Measurements from ENCODE around the gene CCR8. TPM values are rescaled to one million over a fixed set of nuclear protein-coding genes. Genes with fewer than 3 reads are reported as not detected.

CCR8 gene
- total RNA-seq, 4 donors from 2014 or later, result not detected

DNA sequence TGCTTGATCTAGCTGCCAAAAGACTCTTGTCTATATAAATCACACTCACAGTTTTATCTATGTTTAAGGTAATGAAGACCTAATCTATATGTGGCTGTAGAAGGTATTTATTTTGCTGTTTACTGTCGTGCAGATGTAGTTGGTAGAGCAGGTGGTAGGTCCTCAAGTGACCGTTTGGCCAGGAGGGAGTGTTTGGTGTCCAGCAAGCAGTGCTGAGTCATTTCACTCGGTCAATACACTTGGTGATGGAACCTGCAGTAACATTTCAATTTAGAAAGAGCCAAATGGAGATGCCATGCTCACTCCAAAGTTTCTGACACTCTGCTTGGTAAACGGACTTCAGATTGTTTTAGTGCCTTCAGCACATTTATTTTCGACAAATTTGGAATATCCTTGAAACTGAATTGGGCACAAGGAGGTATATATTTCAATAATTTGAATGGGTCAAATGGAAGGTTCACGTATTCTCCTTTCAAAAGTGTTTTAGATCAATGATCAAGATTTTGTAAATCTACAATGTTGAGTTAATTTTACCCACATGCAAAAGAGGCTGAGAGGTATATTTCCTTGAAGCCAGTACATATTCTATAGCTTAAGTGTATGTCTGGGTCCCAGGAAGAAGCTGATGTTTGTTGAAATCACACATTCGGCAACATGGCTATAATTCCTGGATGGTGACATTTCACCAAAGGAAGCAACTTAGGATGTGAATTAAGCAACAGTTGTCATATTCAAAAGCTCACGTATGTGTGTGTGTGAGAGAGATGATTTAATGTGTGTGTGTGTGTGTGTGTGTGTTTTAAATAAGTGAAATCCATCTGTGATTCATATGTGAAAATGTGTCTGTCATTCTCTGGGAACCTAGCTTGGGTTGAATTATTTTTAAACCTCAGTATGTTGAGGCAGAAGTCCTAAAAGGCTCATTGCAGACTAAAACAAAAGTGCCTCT, 42.0 kb upstream of the CCR8 start:
- no peaks in the 10 kb centered on the region for H3K27me3 ChIP-seq
- in situ Hi-C loops (cut with MboI; ENCODE audit: low sequenced_read_pairs in 4 of 4) (loop anchor here in 3 of 4 donors (5.0 to 10.0 kb wide), 3 partner anchors 93 to 160 kb away; partner anchors contain the start of gene XIRP1 (in 3 of the 3)), intact Hi-C loops (cut with DNase I; ENCODE audit: low total_unique reads) (loop anchor here (1.0 to 2.0 kb wide), 6 partner anchors 27 to 237 kb away; partner anchors contain the start of gene SCN11A)
- H3K9me3 ChIP-seq, result no peaks in the 10 kb centered on the region
- peak overlapping the region in 2 of 4 donors; percentile 3 to 12 for H3K4me3 ChIP-seq
- peaks cover 21 to 25% of the 10 kb centered on the region in 2 donors for H3K4me1 ChIP-seq
- peak overlapping the region; percentile 80 to 87 (median 84) for H3K27ac ChIP-seq
- peak; percentile 86 to 94 for ATAC-seq
- no peak for TF ChIP-seq POLR2A (IDR thresholded peaks at IDR 0.05)
- TF ChIP-seq, protein P1, sequence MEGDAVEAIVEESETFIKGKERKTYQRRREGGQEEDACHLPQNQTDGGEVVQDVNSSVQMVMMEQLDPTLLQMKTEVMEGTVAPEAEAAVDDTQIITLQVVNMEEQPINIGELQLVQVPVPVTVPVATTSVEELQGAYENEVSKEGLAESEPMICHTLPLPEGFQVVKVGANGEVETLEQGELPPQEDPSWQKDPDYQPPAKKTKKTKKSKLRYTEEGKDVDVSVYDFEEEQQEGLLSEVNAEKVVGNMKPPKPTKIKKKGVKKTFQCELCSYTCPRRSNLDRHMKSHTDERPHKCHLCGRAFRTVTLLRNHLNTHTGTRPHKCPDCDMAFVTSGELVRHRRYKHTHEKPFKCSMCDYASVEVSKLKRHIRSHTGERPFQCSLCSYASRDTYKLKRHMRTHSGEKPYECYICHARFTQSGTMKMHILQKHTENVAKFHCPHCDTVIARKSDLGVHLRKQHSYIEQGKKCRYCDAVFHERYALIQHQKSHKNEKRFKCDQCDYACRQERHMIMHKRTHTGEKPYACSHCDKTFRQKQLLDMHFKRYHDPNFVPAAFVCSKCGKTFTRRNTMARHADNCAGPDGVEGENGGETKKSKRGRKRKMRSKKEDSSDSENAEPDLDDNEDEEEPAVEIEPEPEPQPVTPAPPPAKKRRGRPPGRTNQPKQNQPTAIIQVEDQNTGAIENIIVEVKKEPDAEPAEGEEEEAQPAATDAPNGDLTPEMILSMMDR (IDR thresholded peaks at IDR 0.05 in 4 of 5, conservative IDR thresholded peaks at IDR 0.05 in 1 of 5), result no peak
- H3K36me3 ChIP-seq, result no peaks in the 10 kb centered on the region
- peak; percentile 74 to 76 for DNase-seq

DNA sequence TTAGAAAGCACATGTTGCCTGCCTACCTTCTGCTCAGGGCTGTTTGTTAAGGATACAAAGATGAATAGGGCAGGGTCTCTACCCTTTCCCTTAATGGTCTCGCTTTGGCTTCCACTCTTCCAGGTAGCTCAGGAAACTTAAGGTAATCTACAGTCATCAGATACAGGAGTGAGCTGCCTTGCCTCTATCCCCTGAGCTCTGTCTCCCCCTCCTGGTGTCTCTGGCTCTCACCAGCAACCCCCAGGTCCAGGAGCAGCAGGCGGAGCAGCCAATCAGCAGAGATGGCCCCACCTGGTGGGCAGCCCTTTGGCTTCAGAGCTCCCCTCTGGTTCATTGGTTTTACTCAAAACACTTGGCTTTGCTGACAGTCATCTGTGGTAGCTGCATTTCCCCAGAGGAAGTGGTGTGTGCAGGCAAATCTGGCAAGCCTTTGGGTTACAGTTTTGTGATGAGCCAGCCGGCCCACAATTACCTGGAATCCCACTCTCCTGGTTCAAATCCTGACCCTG, 41.2 kb upstream of the CCR8 start:
- intact Hi-C loops (cut with DNase I; ENCODE audit: low total_unique reads), result loop anchor here (1.0 to 2.0 kb wide), 5 partner anchors 80 to 238 kb away; partner anchors contain the start of gene SCN11A

DNA sequence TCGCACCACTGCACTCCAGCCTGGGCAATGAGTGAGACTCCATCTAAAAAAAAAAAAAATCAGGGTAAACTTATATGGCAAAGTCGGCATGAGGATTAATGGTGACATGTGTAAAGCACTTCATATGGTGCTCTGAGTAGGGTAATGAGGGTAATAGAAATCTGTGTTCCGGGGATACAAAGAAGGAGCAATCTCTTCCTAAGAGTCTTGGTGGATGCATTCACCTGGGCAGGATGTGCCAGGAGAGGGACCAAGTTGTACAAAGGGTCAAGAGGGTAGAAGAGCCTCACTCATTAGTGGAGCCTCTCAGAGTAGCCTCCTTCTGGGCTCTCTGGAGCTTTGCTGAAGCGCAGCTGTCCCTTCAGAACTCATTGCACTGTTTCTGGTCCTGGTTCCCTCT, 40.4 kb upstream of the CCR8 start:
- DNase-seq (no peak), ATAC-seq (no peak)
- Histone ChIP-seq H3K27ac (no peak overlapping the region), H3K9me3 (no peaks in the 10 kb centered on the region), H3K4me1 (peaks cover 21 to 25% of the 10 kb centered on the region in 2 donors), H3K27me3 (no peaks in the 10 kb centered on the region), H3K4me3 (no peak overlapping the region), H3K36me3 (no peaks in the 10 kb centered on the region)
- intact Hi-C loops (cut with DNase I; ENCODE audit: low total_unique reads) (loop anchor here (2.0 kb wide), 2 partner anchors 188 to 238 kb away; partner anchors contain the start of gene SCN11A), in situ Hi-C loops (cut with MboI; ENCODE audit: low sequenced_read_pairs in 4 of 4) (loop anchor here in 3 of 4 donors (5.0 to 10.0 kb wide), 3 partner anchors 94 to 162 kb away; partner anchors contain the start of gene XIRP1 (in 3 of the 3))
- no peak for TF ChIP-seq POLR2A (IDR thresholded peaks at IDR 0.05)
- TF ChIP-seq, protein P1 (IDR thresholded peaks at IDR 0.05 in 4 of 5, conservative IDR thresholded peaks at IDR 0.05 in 1 of 5), result no peak

More for the DNA sequence above, 41.2 kb upstream of the CCR8 start:
- Histone ChIP-seq H3K36me3 (no peaks in the 10 kb centered on the region), H3K27ac (peak overlapping the region; percentile 80 to 87 (median 84)), H3K4me3 (no peak overlapping the region), H3K27me3 (no peaks in the 10 kb centered on the region), H3K4me1 (peaks cover 21 to 25% of the 10 kb centered on the region in 2 donors), H3K9me3 (no peaks in the 10 kb centered on the region)
- ATAC-seq (peak; percentile 83), DNase-seq (peak; percentile 74 to 83)
- TF ChIP-seq, protein P1 (IDR thresholded peaks at IDR 0.05 in 4 of 5, conservative IDR thresholded peaks at IDR 0.05 in 1 of 5), result peak; percentile 87 to 93 (median 90)
- TF ChIP-seq POLR2A (IDR thresholded peaks at IDR 0.05), result no peak
- in situ Hi-C loops (cut with MboI; ENCODE audit: low sequenced_read_pairs in 4 of 4), result loop anchor here in 3 of 4 donors (5.0 to 10.0 kb wide), 3 partner anchors 94 to 161 kb away; partner anchors contain the start of gene XIRP1 (in 3 of the 3)

DNA sequence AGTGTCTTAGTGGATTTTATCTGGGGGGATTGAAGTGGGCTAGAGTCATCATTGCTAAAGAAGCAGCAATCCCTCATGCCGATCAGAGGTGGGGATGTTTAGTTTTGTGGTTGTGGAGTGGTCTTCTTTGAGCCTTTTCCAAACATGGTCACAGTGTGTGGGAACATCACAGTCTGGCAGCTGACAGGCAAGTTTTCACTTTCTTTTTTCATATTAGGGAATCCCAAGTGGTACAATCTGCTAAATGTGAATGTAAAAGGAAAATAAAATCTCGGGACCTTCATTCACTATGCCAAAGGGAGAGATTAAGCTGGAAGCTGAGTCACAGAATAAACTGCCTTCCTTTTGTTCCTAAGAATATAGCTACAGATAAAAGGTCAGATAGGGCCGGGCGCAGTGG, 39.3 kb upstream of the CCR8 start:
- Histone ChIP-seq H3K4me1 (peaks cover 21 to 25% of the 10 kb centered on the region in 2 donors), H3K27me3 (no peaks in the 10 kb centered on the region), H3K27ac (peak overlapping the region in 1 of 4 donors; percentile 49), H3K9me3 (no peaks in the 10 kb centered on the region), H3K4me3 (no peak overlapping the region), H3K36me3 (no peaks in the 10 kb centered on the region)
- ATAC-seq (no peak), DNase-seq (no peak)
- intact Hi-C loops (cut with DNase I; ENCODE audit: low total_unique reads), result no loop called here
- no peak for TF ChIP-seq POLR2A (IDR thresholded peaks at IDR 0.05)
- TF ChIP-seq, protein P1 (IDR thresholded peaks at IDR 0.05 in 4 of 5, conservative IDR thresholded peaks at IDR 0.05 in 1 of 5), result no peak
- in situ Hi-C loops (cut with MboI; ENCODE audit: low sequenced_read_pairs in 4 of 4), result loop anchor here in 1 of 4 donors (5.0 kb wide), 1 partner anchor 163 kb away; no protein-coding TSS in a partner anchor

Measured in gastrocnemius medialis (tissue), 4 donors.